Upper lobe of left lung (tissue), 6 donors: Measurements from ENCODE around the gene RPL22. TPM values are rescaled to one million over a fixed set of nuclear protein-coding genes. Genes with fewer than 3 reads are reported as not detected.

Source experiments
- ATAC-seq, 2 donors: fragments of 200-7000 bp; cut with Tn5 transposase; one replicate each; pipeline ENCODE4 v1.9.1; 2022; ENCODE audit warnings: mild to moderate bottlenecking in 2 of 2, moderate library complexity in 2 of 2; ENCODE audit not compliant: low FRiP score in 2 of 2
- DNase-seq, 2 donors: peaks; one replicate each; pipeline ENCODE4 v3.0.0-alpha.2; 2019 to 2020
- H3K27ac ChIP-seq, 4 donors: fragments of 200-600 bp; sonication (generic); one replicate each; pipeline ENCODE4 v1.5.1; 2016 to 2019
- H3K27me3 ChIP-seq, 4 donors: fragments of 200-600 bp; sonication (generic); one replicate each; pipeline ENCODE4 v1.5.1; 2017 to 2019
- H3K36me3 ChIP-seq, 4 donors: fragments of 200-600 bp; sonication (generic); one replicate each; pipeline ENCODE4 v1.5.1; 2016 to 2019
- H3K4me1 ChIP-seq, 4 donors: fragments of 200-600 bp; sonication (generic); one replicate each; pipeline ENCODE4 v1.5.1; 2018 to 2019
- H3K4me3 ChIP-seq, 4 donors: fragments of 200-600 bp; sonication (generic); one replicate each; pipeline ENCODE4 v1.5.1; 2017 to 2019; ENCODE audit warnings: mild to moderate bottlenecking in 2 of 4, moderate library complexity in 1 of 4
- H3K9me3 ChIP-seq, 4 donors: fragments of 200-600 bp; sonication (generic); one replicate each; pipeline ENCODE4 v1.5.1; 2018 to 2019
- CTCF ChIP-seq, 6 experiments: fragments of 450-650 bp in 4 of 6; fragments of 200-600 bp in 2 of 6; sonication (generic) in 2 of 6; IDR thresholded peaks; one replicate each; pipeline ENCODE4 v1.5.1; 2016 to 2019; ENCODE audit warnings: antibody characterized with exemption in 6 of 6
- EP300 ChIP-seq, 4 donors: sonication (generic); formaldehyde crosslinking; IDR thresholded peaks; one replicate each; pipeline ENCODE4 v1.5.1; 2017; ENCODE audit warnings: antibody characterized with exemption in 4 of 4, control low read depth in 2 of 4
- POLR2A ChIP-seq, 4 donors: fragments of 450-650 bp; IDR thresholded peaks; one replicate each; pipeline ENCODE4 v1.5.1; 2016 to 2017; ENCODE audit warnings: antibody characterized with exemption in 4 of 4, mild to moderate bottlenecking in 2 of 4
- POLR2AphosphoS5 ChIP-seq, 2 donors: sonication (generic); formaldehyde crosslinking; IDR thresholded peaks; one replicate each; pipeline ENCODE4 v1.5.1; 2017; ENCODE audit warnings: antibody characterized with exemption in 2 of 2
- WGBS, 2 donors: methylation state at CpG; one replicate each; pipeline ENCODE4 v1.1.5; 2017 to 2018; 5-methylcytosine and 5-hydroxymethylcytosine counted together
- total RNA-seq, 6 donors: library from RNA; depleted of rRNA in 4 of 6; stranded (reverse); fragments of >200 nt in 4 of 6; gene quantifications; one replicate each; pipeline versions ENCODE4 v1.1.0 to v1.2.1, GENCODE V29; 2016 to 2021
- donor health status: DM: no; HTN: no; CAD: no; lungs with moderate emphysema.
- donor health status: DM: no; HTN: yes; CAD: no; lungs with severe emphysema.

Gene RPL22
- total RNA-seq, 6 donors from 2014 or later, result 88.2 to 288 (median 180) TPM

GRCh38 chr1:6142036-6142621 lies 57.3 kb downstream of the RPL22 start:
- Histone ChIP-seq H3K4me3 (no peak overlapping the region), H3K9me3 (no peaks in the 10 kb centered on the region), H3K4me1 (no peaks in the 10 kb centered on the region), H3K36me3 (no peaks in the 10 kb centered on the region), H3K27ac (no peak overlapping the region), H3K27me3 (peaks cover 0 to 5% (median 0%) of the 10 kb centered on the region in 4 donors)
- TF ChIP-seq POLR2A (IDR thresholded peaks at IDR 0.05) (no peak), POLR2AphosphoS5 (IDR thresholded peaks at IDR 0.05) (no peak), CTCF (IDR thresholded peaks at IDR 0.05) (no peak), EP300 (IDR thresholded peaks at IDR 0.05) (no peak)
- DNase-seq (no peak), ATAC-seq (no peak)
- 90 to 94% methylated on average over 27 to 33 of the region's 33 CpGs for WGBS, 2 donors

- no peaks in the 10 kb centered on the region for H3K4me1 ChIP-seq
- 28 to 39% methylated on average over 7 of the region's 7 CpGs for WGBS, 2 donors
- H3K36me3 ChIP-seq, result no peaks in the 10 kb centered on the region
- H3K27me3 ChIP-seq, result peaks cover 0 to under 1% (median 0%) of the 10 kb centered on the region in 4 donors
- no peak for ATAC-seq
- TF ChIP-seq POLR2A (IDR thresholded peaks at IDR 0.05), result no peak
- no peak for TF ChIP-seq POLR2AphosphoS5 (IDR thresholded peaks at IDR 0.05)
- TF ChIP-seq CTCF (IDR thresholded peaks at IDR 0.05), result no peak
- no peak for TF ChIP-seq EP300 (IDR thresholded peaks at IDR 0.05)
- no peak overlapping the region for H3K4me3 ChIP-seq
- no peaks in the 10 kb centered on the region for H3K9me3 ChIP-seq
- H3K27ac ChIP-seq, result no peak overlapping the region
- DNase-seq, result no peak
Observed at GRCh38 chr1:6141592-6141991, 57.8 kb downstream of the RPL22 start.

GRCh38 chr1:6140413-6140812 lies 59.0 kb downstream of the RPL22 start:
- Histone ChIP-seq H3K9me3 (no peaks in the 10 kb centered on the region), H3K36me3 (no peaks in the 10 kb centered on the region), H3K27ac (no peak overlapping the region), H3K4me1 (no peaks in the 10 kb centered on the region), H3K27me3 (no peaks in the 10 kb centered on the region), H3K4me3 (no peak overlapping the region)
- DNase-seq (no peak), ATAC-seq (no peak)
- TF ChIP-seq EP300 (IDR thresholded peaks at IDR 0.05) (no peak), POLR2AphosphoS5 (IDR thresholded peaks at IDR 0.05) (no peak), CTCF (IDR thresholded peaks at IDR 0.05) (no peak), POLR2A (IDR thresholded peaks at IDR 0.05) (no peak)
- 83 to 84% methylated on average over 2 of the region's 2 CpGs for WGBS, 2 donors

- H3K27ac ChIP-seq, result no peak overlapping the region
- no peak for ATAC-seq
- H3K36me3 ChIP-seq, result no peaks in the 10 kb centered on the region
- no peaks in the 10 kb centered on the region for H3K9me3 ChIP-seq
- no peak for DNase-seq
- TF ChIP-seq EP300 (IDR thresholded peaks at IDR 0.05) (no peak), CTCF (IDR thresholded peaks at IDR 0.05) (no peak), POLR2AphosphoS5 (IDR thresholded peaks at IDR 0.05) (no peak), POLR2A (IDR thresholded peaks at IDR 0.05) (no peak)
- H3K27me3 ChIP-seq, result no peaks in the 10 kb centered on the region
- no peak overlapping the region for H3K4me3 ChIP-seq
- 70 to 86% methylated on average over 1 to 5 of the region's 5 CpGs for WGBS, 2 donors
- H3K4me1 ChIP-seq, result no peaks in the 10 kb centered on the region
Observed at GRCh38 chr1:6137758-6138157, 61.6 kb downstream of the RPL22 start.
